Loucy (cell line): ENCODE data around the gene DHRS4L2.
"Not testable (repeated sequence)": the region's sequence is repeated elsewhere in the genome, so short reads cannot be mapped to it uniquely, and the experiment has no call there.

Experiments
- EZH2phosphoT487 ChIP-seq: fragments of 200-600 bp; IDR thresholded peaks from 2 replicates; pipeline ENCODE4 v1.6.1; 2018; ENCODE audit warnings: antibody characterized with exemption, mild to moderate bottlenecking, moderate library complexity, borderline replicate concordance
- TF ChIP-seq, protein P1 (sequence below): fragments of 200-600 bp; sonication (generic); conservative IDR thresholded peaks from 2 replicates; pipeline ENCODE4 v1.5.1; 2014; ENCODE audit warnings: mild to moderate bottlenecking, antibody characterized with exemption, low read length

DNA sequence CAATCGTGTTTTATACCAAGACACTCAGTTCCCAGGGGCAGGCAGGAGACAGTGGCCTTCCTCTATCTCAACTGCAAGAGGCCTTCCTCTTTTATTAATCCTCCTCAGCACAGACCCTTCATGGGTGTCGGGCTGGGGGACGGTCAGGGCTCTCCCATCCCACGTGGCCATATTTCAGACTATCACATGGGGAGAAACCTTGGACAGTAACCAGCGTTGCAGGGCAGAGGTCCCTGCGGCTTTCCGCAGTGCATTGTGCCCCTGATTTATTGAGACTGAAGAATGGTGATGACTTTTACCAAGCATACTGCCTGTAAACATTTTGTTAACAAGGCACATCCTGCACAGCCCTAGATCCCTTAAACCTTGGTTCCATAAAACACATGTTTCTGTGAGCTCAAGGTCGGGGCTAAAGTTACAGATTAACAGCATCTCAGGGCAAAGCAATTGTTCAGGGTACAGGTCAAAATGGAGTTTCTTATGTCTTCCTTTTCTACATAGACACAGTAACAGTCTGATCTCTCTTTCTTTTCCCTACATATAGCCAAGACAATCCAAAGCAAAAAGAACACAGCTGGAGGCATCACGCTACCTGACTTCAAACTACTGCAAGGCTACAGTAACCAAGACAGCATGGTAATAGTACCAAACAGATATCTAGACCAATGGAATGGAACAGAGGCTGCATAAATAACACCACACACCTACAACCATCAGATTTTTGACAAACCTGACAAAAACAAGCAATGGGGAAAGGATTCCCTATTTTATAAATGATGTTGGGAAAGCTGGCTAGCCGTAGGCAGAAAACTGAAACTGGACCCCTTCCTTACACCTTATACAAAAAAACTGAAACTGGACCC, 6.5 kb upstream of the DHRS4L2 start:
- TF ChIP-seq, protein P1, sequence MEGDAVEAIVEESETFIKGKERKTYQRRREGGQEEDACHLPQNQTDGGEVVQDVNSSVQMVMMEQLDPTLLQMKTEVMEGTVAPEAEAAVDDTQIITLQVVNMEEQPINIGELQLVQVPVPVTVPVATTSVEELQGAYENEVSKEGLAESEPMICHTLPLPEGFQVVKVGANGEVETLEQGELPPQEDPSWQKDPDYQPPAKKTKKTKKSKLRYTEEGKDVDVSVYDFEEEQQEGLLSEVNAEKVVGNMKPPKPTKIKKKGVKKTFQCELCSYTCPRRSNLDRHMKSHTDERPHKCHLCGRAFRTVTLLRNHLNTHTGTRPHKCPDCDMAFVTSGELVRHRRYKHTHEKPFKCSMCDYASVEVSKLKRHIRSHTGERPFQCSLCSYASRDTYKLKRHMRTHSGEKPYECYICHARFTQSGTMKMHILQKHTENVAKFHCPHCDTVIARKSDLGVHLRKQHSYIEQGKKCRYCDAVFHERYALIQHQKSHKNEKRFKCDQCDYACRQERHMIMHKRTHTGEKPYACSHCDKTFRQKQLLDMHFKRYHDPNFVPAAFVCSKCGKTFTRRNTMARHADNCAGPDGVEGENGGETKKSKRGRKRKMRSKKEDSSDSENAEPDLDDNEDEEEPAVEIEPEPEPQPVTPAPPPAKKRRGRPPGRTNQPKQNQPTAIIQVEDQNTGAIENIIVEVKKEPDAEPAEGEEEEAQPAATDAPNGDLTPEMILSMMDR: not testable (repeated sequence)
- not testable (repeated sequence) for TF ChIP-seq EZH2phosphoT487
